Fibroblast of pulmonary artery (primary cell): ENCODE data around the gene NAT16.
"Not testable (repeated sequence)": the region's sequence is repeated elsewhere in the genome, so short reads cannot be mapped to it uniquely, and the experiment has no call there.

Experiments used
- DNase-seq: peaks from one replicate; pipeline ENCODE4 v3.0.0-alpha.2; 2010; ENCODE audit warnings: low read depth
- H3K4me3 ChIP-seq: replicated peaks from 2 replicates; pipeline ENCODE4 v1.5.1; 2011; ENCODE audit warnings: low read depth, mild to moderate bottlenecking, control low read depth, low read length, moderate library complexity
- CTCF ChIP-seq: IDR thresholded peaks from 2 replicates; pipeline ENCODE4 v1.5.1; 2011; ENCODE audit warnings: mild to moderate bottlenecking, control low read depth, low read length, inconsistent platforms; ENCODE audit errors: missing control alignments

The NAT16 gene

GRCh38 chr7:101201695-101202602 is 21.9 kb upstream of the NAT16 start:
- TF ChIP-seq CTCF: no peak
- no peak overlapping the region for H3K4me3 ChIP-seq

GRCh38 chr7:101200862-101201599 is 20.9 kb upstream of the NAT16 start, which contains the start of gene MOGAT3:
Gene MOGAT3, minus strand, starts transcription at chr7:101201036. Its CDS starts 182 bp downstream, at chr7:101200854.
- no peak within 1 kb of the TSS for H3K4me3 ChIP-seq
- TF ChIP-seq CTCF: no peak
- DNase-seq: no peak

More at GRCh38 chr7:101201695-101202602, 21.9 kb upstream of the NAT16 start:
- DNase-seq: no peak

GRCh38 chr7:101200504-101200861 is 20.4 kb upstream of the NAT16 start:
- no peak for DNase-seq
- H3K4me3 ChIP-seq: no peak overlapping the region
- TF ChIP-seq CTCF: no peak

- not testable (repeated sequence) for DNase-seq, H3K4me3 ChIP-seq
Observed at GRCh38 chr7:101199522-101199921, 19.4 kb upstream of the NAT16 start.

GRCh38 chr7:101198476-101198875 is 18.4 kb upstream of the NAT16 start:
- H3K4me3 ChIP-seq: no peak overlapping the region
- no peak for DNase-seq
- no peak for TF ChIP-seq CTCF

- TF ChIP-seq CTCF: no peak
- DNase-seq: no peak
- no peak overlapping the region for H3K4me3 ChIP-seq
Observed at GRCh38 chr7:101197991-101198390, 17.9 kb upstream of the NAT16 start.

GRCh38 chr7:101195884-101196283 is 15.8 kb upstream of the NAT16 start:
- no peak for TF ChIP-seq CTCF
- H3K4me3 ChIP-seq: no peak overlapping the region
- no peak for DNase-seq
